Small intestine (tissue), 7 donors: ENCODE data around the gene FBLN5. TPM values are rescaled to one million over a fixed set of nuclear protein-coding genes. Genes with fewer than 3 reads are reported as not detected.
A peak's percentile ranks its signal among the peaks of the same experiment; 100 is the strongest.

ENCODE experiments used
- DNase-seq, 2 donors: peaks; one replicate each; pipeline versions ENCODE4 v3.0.0 to v3.0.0-alpha.2; 2013
- FAIRE-seq: peaks from 2 replicates; lab custom pipeline; 2012; peaks lifted over from hg19 to GRCh38; lab: Jason Lieb, UNC
- H3K27ac ChIP-seq, 3 donors: one replicate each; pipeline ENCODE4 v1.5.1; 2013; ENCODE audit warnings: low read length in 2 of 3, mild to moderate bottlenecking in 2 of 3, control low read depth in 1 of 3, inconsistent platforms in 1 of 3, low read depth in 1 of 3, moderate library complexity in 1 of 3
- H3K27me3 ChIP-seq, 3 donors: one replicate each; pipeline ENCODE4 v1.6.1; 2013; ENCODE audit warnings: low read length in 3 of 3, inconsistent platforms in 1 of 3; ENCODE audit not compliant: control insufficient read depth in 3 of 3, insufficient read depth in 3 of 3
- H3K36me3 ChIP-seq, 3 donors: one replicate each; pipeline ENCODE4 v1.6.1; 2013; ENCODE audit warnings: low read length in 3 of 3, inconsistent platforms in 1 of 3, low read depth in 1 of 3, mild to moderate bottlenecking in 1 of 3, moderate library complexity in 1 of 3; ENCODE audit not compliant: control insufficient read depth in 3 of 3, insufficient read depth in 2 of 3
- H3K4me1 ChIP-seq, 3 donors: one replicate each; pipeline ENCODE4 v1.6.1; 2013; ENCODE audit warnings: low read length in 2 of 3, inconsistent platforms in 1 of 3, low read depth in 1 of 3, mild to moderate bottlenecking in 1 of 3, moderate library complexity in 1 of 3; ENCODE audit not compliant: control insufficient read depth in 3 of 3, insufficient read depth in 2 of 3
- H3K4me3 ChIP-seq, 3 donors: one replicate each; pipeline ENCODE4 v1.5.1; 2013; ENCODE audit warnings: low read length in 3 of 3, control low read depth in 1 of 3, inconsistent platforms in 1 of 3, low read depth in 1 of 3, mild to moderate bottlenecking in 1 of 3, moderate library complexity in 1 of 3
- H3K9me3 ChIP-seq, 2 donors: one replicate each; pipeline ENCODE4 v1.6.1; 2013; ENCODE audit warnings: low read depth in 1 of 2, low read length in 1 of 2; ENCODE audit not compliant: control insufficient read depth in 2 of 2, insufficient read depth in 1 of 2
- WGBS, 3 donors: extraction: QIAGEN DNeasy Blood & Tissue Kit; methylation state at CpG; one replicate each; pipeline ENCODE4 v1.1.7; 2013; 5-methylcytosine and 5-hydroxymethylcytosine counted together
- polyA plus RNA-seq, 4 donors: library from polyadenylated mRNA; stranded (reverse) in 3 of 4; unstranded in 1 of 4; fragments of 200-250 nt in 3 of 4; fragments of 120-200 nt in 1 of 4; gene quantifications; one replicate each; pipeline versions ENCODE4 v1.2.1 to v1.2.3, GENCODE V29; 2013
- donor health status: healthy with polysubstance abuse.
- donor health status: control.
- donor health status: control.
- donor health status: Bipolar disorder and iron deficiency.
- donor health status: healthy.

FBLN5 gene
- polyA plus RNA-seq, 4 donors = 2.0 to 88.3 (median 22.9) TPM

DNA sequence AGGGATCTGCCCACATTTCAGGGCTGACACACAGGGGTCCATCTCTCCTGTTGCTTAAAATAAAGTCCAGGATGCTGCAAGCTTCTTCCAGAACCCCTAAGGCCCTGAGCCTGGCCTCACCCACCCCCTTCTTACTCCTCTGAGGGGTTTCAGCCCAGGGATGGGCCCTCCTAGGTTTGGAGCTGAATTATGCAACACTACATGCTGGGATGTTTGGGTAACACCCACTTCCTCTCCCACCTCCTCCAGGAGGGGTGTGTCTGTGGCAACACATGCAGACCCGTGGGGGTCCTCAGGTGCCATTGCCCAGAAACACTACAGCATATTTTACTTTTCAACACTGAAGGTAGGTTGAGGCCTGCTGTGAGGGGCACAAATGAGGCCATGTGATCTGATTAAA is 5.4 kb downstream of the FBLN5 start:
- Histone ChIP-seq H3K9me3 (no peaks in the 10 kb centered on the region), H3K27ac (no peak overlapping the region), H3K4me1 (peaks cover 0 to 2% (median 0%) of the 10 kb centered on the region in 3 donors), H3K4me3 (no peak overlapping the region), H3K27me3 (peaks cover 0 to 6% (median 0%) of the 10 kb centered on the region in 3 donors), H3K36me3 (peaks cover 0 to 16% (median 2%) of the 10 kb centered on the region in 3 donors)
- no peak for DNase-seq
- 35 to 50% (median 48%) methylated on average over 1 of the region's 1 CpG for WGBS, 3 donors
- FAIRE-seq = no peak

DNA sequence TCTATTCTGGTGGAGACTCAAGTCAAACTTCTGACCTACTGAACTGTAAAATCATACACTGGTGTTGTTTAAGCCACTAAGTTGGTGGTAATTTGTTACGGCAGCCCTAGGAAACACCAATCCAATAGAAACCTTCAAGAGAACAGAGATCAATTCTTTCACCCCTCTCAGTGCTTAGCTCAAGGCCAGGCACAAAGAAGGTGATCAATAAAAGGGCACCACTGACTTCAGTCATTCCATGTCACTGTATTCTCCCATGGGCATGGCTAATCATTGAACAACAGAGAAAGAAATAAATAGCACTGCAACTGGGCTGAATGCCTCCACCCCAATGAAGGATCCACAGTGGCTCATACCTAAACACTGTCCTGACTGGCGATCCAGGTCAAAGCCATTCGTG is 7.3 kb downstream of the FBLN5 start:
- H3K27ac ChIP-seq = no peak overlapping the region

DNA sequence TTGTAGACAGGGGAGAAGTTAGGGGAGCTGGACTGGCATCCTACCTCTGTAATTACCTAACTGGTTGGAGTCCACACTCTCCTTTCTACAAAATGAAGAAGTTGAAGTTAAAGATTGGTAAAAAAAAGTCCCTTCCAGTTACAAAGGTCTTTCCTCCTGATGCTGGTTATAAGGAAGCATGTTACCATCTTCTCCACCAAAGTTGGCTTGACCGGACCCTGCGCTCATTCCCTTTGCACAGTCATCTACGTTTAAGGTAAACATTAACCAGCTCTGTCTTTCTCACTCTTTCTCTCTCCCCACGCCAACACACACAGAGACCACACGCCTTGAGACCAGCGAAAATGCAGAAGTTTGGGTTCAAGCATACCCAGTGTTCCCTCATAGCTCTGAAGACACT is 11.9 kb downstream of the FBLN5 start:
- Histone ChIP-seq H3K36me3 (peaks cover 0 to 23% (median 0%) of the 10 kb centered on the region in 3 donors), H3K27ac (peak overlapping the region in 1 of 3 donors; percentile 34)
- FAIRE-seq = no peak

More for the DNA sequence above, 7.3 kb downstream of the FBLN5 start:
- 87 to 91% (median 88%) methylated on average over 3 of the region's 3 CpGs for WGBS, 3 donors
- Histone ChIP-seq H3K9me3 (no peaks in the 10 kb centered on the region), H3K4me1 (peaks cover 0 to 3% (median 0%) of the 10 kb centered on the region in 3 donors), H3K27me3 (no peaks in the 10 kb centered on the region), H3K36me3 (peaks cover 0 to 25% (median 2%) of the 10 kb centered on the region in 3 donors), H3K4me3 (no peak overlapping the region)
- no peak for DNase-seq
- no peak for FAIRE-seq

GRCh38 chr14:91934554-91935285 is 12.8 kb downstream of the FBLN5 start:
- no peak for FAIRE-seq
- peak in 1 of 2 donors; percentile 13 for DNase-seq
- no peak overlapping the region for H3K4me3 ChIP-seq
- peaks cover 0 to 11% (median 0%) of the 10 kb centered on the region in 3 donors for H3K4me1 ChIP-seq
- H3K27me3 ChIP-seq = no peaks in the 10 kb centered on the region
- WGBS, 3 donors = 70 to 77% (median 71%) methylated on average over 8 of the region's 8 CpGs
- peaks cover 0 to 23% (median 0%) of the 10 kb centered on the region in 3 donors for H3K36me3 ChIP-seq
- H3K9me3 ChIP-seq = no peaks in the 10 kb centered on the region
- peak overlapping the region in 1 of 3 donors; percentile 34 for H3K27ac ChIP-seq

More for the DNA sequence above, 11.9 kb downstream of the FBLN5 start:
- WGBS, 3 donors = 29 to 64% (median 62%) methylated on average over 6 of the region's 6 CpGs
- Histone ChIP-seq H3K27me3 (no peaks in the 10 kb centered on the region), H3K4me1 (peaks cover 0 to 11% (median 0%) of the 10 kb centered on the region in 3 donors), H3K4me3 (no peak overlapping the region), H3K9me3 (no peaks in the 10 kb centered on the region)
- peak; percentile 10 to 61 for DNase-seq

GRCh38 chr14:91931478-91932088 is 15.9 kb downstream of the FBLN5 start:
- FAIRE-seq (no peak), DNase-seq (no peak)
- no peaks in the 10 kb centered on the region for H3K9me3 ChIP-seq
- H3K36me3 ChIP-seq = peaks cover 0 to 11% (median 0%) of the 10 kb centered on the region in 3 donors
- H3K27ac ChIP-seq = no peak overlapping the region
- H3K27me3 ChIP-seq = no peaks in the 10 kb centered on the region
- 88 to 96% (median 93%) methylated on average over 11 of the region's 11 CpGs for WGBS, 3 donors
- peaks cover 0 to 11% (median 0%) of the 10 kb centered on the region in 3 donors for H3K4me1 ChIP-seq
- no peak overlapping the region for H3K4me3 ChIP-seq

DNA sequence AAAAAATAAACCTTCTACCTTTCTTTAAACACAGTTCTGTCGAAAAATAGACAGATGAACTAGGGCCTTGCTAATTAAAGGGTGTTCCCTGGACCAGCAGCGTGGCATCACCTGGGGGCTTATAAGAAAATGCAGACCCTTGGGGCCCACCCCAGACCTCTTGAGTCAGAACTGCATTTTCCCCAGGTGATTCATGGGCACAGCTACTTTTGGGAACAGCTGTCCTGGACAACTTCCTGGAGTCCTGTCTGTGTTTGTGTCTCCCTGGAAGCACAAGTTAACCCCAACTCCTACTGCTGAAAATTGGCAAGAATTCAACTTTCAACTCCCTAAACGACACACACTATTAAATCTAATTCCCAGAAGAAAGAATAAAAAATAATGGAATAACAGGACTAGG is 17.8 kb downstream of the FBLN5 start:
- WGBS, 3 donors = 59 to 66% (median 64%) methylated on average over 3 of the region's 3 CpGs
- FAIRE-seq = no peak
- H3K9me3 ChIP-seq = no peaks in the 10 kb centered on the region
- no peak overlapping the region for H3K4me3 ChIP-seq
- H3K27ac ChIP-seq = no peak overlapping the region
- H3K36me3 ChIP-seq = peaks cover 0 to 9% (median 0%) of the 10 kb centered on the region in 3 donors
- DNase-seq = no peak
- H3K4me1 ChIP-seq = peaks cover 0 to 4% (median 0%) of the 10 kb centered on the region in 3 donors
- no peaks in the 10 kb centered on the region for H3K27me3 ChIP-seq

GRCh38 chr14:91927800-91928199 is 19.7 kb downstream of the FBLN5 start:
- FAIRE-seq = no peak
- H3K4me3 ChIP-seq = no peak overlapping the region
- H3K9me3 ChIP-seq = no peaks in the 10 kb centered on the region
- no peaks in the 10 kb centered on the region for H3K4me1 ChIP-seq
- DNase-seq = no peak
- 85 to 92% (median 91%) methylated on average over 5 of the region's 5 CpGs for WGBS, 3 donors
- H3K36me3 ChIP-seq = peaks cover 0 to 11% (median 0%) of the 10 kb centered on the region in 3 donors
- no peaks in the 10 kb centered on the region for H3K27me3 ChIP-seq
- H3K27ac ChIP-seq = no peak overlapping the region

GRCh38 chr14:91927191-91927590 is 20.3 kb downstream of the FBLN5 start:
- Histone ChIP-seq H3K27me3 (no peaks in the 10 kb centered on the region), H3K27ac (no peak overlapping the region), H3K36me3 (peaks cover 0 to 11% (median 0%) of the 10 kb centered on the region in 3 donors), H3K9me3 (no peaks in the 10 kb centered on the region), H3K4me3 (no peak overlapping the region), H3K4me1 (no peaks in the 10 kb centered on the region)
- no peak for FAIRE-seq
- DNase-seq = no peak
- 73 to 87% (median 75%) methylated on average over 3 of the region's 3 CpGs for WGBS, 3 donors
